Measurements from ENCODE around the gene GCC2.
"Not testable (repeated sequence)": the region's sequence is repeated elsewhere in the genome, so short reads cannot be mapped to it uniquely, and the experiment has no call there.

GCC2 gene

GRCh38 chr2:108446703-108447102 is 2.3 kb upstream of the GCC2 start:
- no peak overlapping the region for H3K27ac ChIP-seq
- TF ChIP-seq ZFX (IDR thresholded peaks at IDR 0.05; ENCODE audit: borderline replicate concordance), result no peak

- TF ChIP-seq ZFX (IDR thresholded peaks at IDR 0.05; ENCODE audit: borderline replicate concordance), result no peak
- TF ChIP-seq CTCF (IDR thresholded peaks at IDR 0.05), result no peak
- H3K27ac ChIP-seq, result peak overlapping the region; percentile 78
These were observed 894 bp upstream of the GCC2 start for GRCh38 chr2:108447947-108448677.

GRCh38 chr2:108449410-108450130 is 564 bp downstream of the GCC2 start:
- TF ChIP-seq ZFX (IDR thresholded peaks at IDR 0.05; ENCODE audit: borderline replicate concordance) (no peak), CTCF (IDR thresholded peaks at IDR 0.05) (no peak)
- H3K27ac ChIP-seq, result peak overlapping the region; percentile 78

GRCh38 chr2:108450863-108451262 is 1.9 kb downstream of the GCC2 start:
- TF ChIP-seq CTCF (IDR thresholded peaks at IDR 0.05) (no peak), ZFX (IDR thresholded peaks at IDR 0.05; ENCODE audit: borderline replicate concordance) (no peak)
- no peak overlapping the region for H3K27ac ChIP-seq

GRCh38 chr2:108451976-108452375 is 3.0 kb downstream of the GCC2 start:
- no peak overlapping the region for H3K27ac ChIP-seq
- TF ChIP-seq ZFX (IDR thresholded peaks at IDR 0.05; ENCODE audit: borderline replicate concordance) (no peak), CTCF (IDR thresholded peaks at IDR 0.05) (no peak)

GRCh38 chr2:108453530-108453929 is 4.5 kb downstream of the GCC2 start:
- H3K27ac ChIP-seq, result not testable (repeated sequence)

- no peak overlapping the region for H3K27ac ChIP-seq
- TF ChIP-seq ZFX (IDR thresholded peaks at IDR 0.05; ENCODE audit: borderline replicate concordance), result no peak
- no peak for TF ChIP-seq CTCF (IDR thresholded peaks at IDR 0.05)
These were observed 5.4 kb downstream of the GCC2 start for GRCh38 chr2:108454440-108454839.

- H3K27ac ChIP-seq, result no peak overlapping the region
- TF ChIP-seq ZFX (IDR thresholded peaks at IDR 0.05; ENCODE audit: borderline replicate concordance) (no peak), CTCF (IDR thresholded peaks at IDR 0.05) (no peak)
These were observed 6.6 kb downstream of the GCC2 start for GRCh38 chr2:108455571-108455970.
